Embryonic facial prominence (tissue), 1 donor: ENCODE results near the gene PI4KB.
"Not testable (repeated sequence)": the region's sequence is repeated elsewhere in the genome, so short reads cannot be mapped to it uniquely, and the experiment has no call there.

Source experiments
- DNase-seq: peaks from one replicate; pipeline ENCODE4 v3.0.0-alpha.2; 2016; ENCODE audit errors: extremely low spot score

The PI4KB gene

GRCh38 chr1:151281225-151281968 is 45.8 kb downstream of the PI4KB start:
- DNase-seq: peak; percentile 93

- no peak for DNase-seq
Observed at GRCh38 chr1:151277249-151277648, 50.0 kb downstream of the PI4KB start.

- DNase-seq: not testable (repeated sequence)
Observed at GRCh38 chr1:151275341-151275740, 51.9 kb downstream of the PI4KB start.

GRCh38 chr1:151273924-151274466 is 53.2 kb downstream of the PI4KB start:
- no peak for DNase-seq

- no peak for DNase-seq
Observed at GRCh38 chr1:151267760-151268159, 59.5 kb downstream of the PI4KB start.

GRCh38 chr1:151266821-151267220 is 60.4 kb downstream of the PI4KB start:
- no peak for DNase-seq

GRCh38 chr1:151266315-151266714 is 60.9 kb downstream of the PI4KB start:
- no peak for DNase-seq

- no peak for DNase-seq
Observed at GRCh38 chr1:151265446-151266236, 61.6 kb downstream of the PI4KB start.

GRCh38 chr1:151259351-151259750 is 67.9 kb downstream of the PI4KB start:
- no peak for DNase-seq

- no peak for DNase-seq
Observed at GRCh38 chr1:151255381-151255780, 71.8 kb downstream of the PI4KB start.

- DNase-seq: peak; percentile 95
Observed at GRCh38 chr1:151254217-151255213, 72.7 kb downstream of the PI4KB start, which contains the start of gene PSMD4. PSMD4 (plus strand) TSS chr1:151254734; CDS start chr1:151254783, 49 bp downstream.

- peak; percentile 71 for DNase-seq
Observed at GRCh38 chr1:151251656-151252470, 75.4 kb downstream of the PI4KB start.

- no peak for DNase-seq
Observed at GRCh38 chr1:151246786-151247185, 80.4 kb downstream of the PI4KB start.

GRCh38 chr1:151243683-151244216 is 83.5 kb downstream of the PI4KB start:
- DNase-seq: no peak

- DNase-seq: no peak
Observed at GRCh38 chr1:151242442-151242841, 84.8 kb downstream of the PI4KB start.
